Measurements from ENCODE around the gene MAPK4.

DNA sequence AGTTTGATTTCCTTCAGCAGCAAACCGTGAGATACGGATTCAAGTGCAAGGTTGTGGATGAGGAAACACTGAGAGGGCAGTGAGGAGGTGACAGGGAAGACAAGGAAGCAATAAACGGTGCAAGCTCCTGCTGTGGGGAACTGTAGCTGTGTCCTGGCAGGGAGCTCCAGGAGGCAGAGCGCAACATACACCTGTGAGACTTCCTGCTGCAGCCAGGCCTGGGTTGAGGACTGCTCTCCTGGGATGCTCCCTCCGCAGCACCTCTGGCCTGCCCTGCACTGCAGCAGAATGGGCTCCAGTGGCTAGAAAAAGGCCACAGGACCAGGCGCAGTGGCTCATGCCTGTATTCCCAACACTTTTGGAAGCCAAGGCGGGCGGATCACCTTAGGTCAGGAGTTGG lies 174.5 kb downstream of the MAPK4 start:
- TF ChIP-seq, protein P1, sequence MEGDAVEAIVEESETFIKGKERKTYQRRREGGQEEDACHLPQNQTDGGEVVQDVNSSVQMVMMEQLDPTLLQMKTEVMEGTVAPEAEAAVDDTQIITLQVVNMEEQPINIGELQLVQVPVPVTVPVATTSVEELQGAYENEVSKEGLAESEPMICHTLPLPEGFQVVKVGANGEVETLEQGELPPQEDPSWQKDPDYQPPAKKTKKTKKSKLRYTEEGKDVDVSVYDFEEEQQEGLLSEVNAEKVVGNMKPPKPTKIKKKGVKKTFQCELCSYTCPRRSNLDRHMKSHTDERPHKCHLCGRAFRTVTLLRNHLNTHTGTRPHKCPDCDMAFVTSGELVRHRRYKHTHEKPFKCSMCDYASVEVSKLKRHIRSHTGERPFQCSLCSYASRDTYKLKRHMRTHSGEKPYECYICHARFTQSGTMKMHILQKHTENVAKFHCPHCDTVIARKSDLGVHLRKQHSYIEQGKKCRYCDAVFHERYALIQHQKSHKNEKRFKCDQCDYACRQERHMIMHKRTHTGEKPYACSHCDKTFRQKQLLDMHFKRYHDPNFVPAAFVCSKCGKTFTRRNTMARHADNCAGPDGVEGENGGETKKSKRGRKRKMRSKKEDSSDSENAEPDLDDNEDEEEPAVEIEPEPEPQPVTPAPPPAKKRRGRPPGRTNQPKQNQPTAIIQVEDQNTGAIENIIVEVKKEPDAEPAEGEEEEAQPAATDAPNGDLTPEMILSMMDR (IDR thresholded peaks at IDR 0.05): no peak
- TF ChIP-seq EP300 (IDR thresholded peaks at IDR 0.05) (no peak), POLR2A (IDR thresholded peaks at IDR 0.05) (no peak)

All from upper lobe of left lung (tissue), 4 donors.